GM12875 (cell line): ENCODE data around the gene ZDBF2.

Experiments used
- H3K4me3 ChIP-seq: one replicate; pipeline ENCODE4 v1.5.1; 2011; ENCODE audit warnings: low read depth, low read length, control low read depth
- TF ChIP-seq, protein P1 (sequence below): IDR thresholded peaks from 2 replicates; pipeline ENCODE4 v1.5.1; 2011; ENCODE audit warnings: low read depth, mild to moderate bottlenecking, control low read depth, inconsistent platforms, low read length, moderate library complexity, borderline replicate concordance; ENCODE audit not compliant: insufficient read depth

The ZDBF2 gene

GRCh38 chr2:206232287-206233035 is 42.0 kb upstream of the ZDBF2 start:
- TF ChIP-seq, protein P1, sequence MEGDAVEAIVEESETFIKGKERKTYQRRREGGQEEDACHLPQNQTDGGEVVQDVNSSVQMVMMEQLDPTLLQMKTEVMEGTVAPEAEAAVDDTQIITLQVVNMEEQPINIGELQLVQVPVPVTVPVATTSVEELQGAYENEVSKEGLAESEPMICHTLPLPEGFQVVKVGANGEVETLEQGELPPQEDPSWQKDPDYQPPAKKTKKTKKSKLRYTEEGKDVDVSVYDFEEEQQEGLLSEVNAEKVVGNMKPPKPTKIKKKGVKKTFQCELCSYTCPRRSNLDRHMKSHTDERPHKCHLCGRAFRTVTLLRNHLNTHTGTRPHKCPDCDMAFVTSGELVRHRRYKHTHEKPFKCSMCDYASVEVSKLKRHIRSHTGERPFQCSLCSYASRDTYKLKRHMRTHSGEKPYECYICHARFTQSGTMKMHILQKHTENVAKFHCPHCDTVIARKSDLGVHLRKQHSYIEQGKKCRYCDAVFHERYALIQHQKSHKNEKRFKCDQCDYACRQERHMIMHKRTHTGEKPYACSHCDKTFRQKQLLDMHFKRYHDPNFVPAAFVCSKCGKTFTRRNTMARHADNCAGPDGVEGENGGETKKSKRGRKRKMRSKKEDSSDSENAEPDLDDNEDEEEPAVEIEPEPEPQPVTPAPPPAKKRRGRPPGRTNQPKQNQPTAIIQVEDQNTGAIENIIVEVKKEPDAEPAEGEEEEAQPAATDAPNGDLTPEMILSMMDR: no peak
- no peak overlapping the region for H3K4me3 ChIP-seq

- TF ChIP-seq, protein P1: no peak
- H3K4me3 ChIP-seq: no peak overlapping the region
Measured at GRCh38 chr2:206239157-206239556, 35.3 kb upstream of the ZDBF2 start.

DNA sequence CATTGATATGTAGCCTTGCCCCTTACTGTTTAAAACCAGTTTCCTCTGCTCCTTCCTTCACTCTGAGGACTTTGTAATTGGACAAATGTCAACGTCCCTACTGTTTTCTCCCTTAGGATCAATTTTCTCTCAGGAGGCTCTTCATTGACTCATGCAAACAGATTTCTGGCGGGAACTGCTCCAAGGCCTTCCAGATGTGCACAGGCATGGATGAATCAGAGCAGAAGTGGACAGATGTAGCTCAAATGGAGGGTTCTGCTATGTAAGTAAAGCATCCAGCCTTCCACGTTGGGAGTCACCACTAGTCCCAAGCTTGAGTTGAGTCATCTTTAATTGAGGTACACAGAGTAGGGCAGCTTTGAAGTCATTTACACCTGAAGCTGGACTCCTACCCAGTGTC is 34.1 kb upstream of the ZDBF2 start:
- H3K4me3 ChIP-seq: no peak overlapping the region
- TF ChIP-seq, protein P1: no peak

DNA sequence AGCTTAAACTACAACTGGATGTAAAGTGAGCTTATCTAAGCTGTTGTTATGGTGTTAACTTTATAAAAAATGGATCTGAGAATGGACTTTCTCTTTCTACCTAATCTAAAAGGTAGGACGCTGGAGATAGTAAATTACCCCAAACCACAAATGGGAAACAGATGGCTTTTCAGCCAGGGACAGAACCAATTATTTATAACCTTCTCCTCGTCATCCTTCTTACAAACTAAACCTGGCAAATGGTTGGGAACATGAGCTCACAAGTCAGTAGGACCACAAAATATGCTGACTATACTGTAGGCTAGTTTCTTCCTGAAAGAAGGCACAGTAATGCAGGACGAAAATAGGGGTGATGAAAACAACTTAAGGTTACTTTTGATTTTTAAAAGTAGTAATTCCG is 32.7 kb upstream of the ZDBF2 start:
- H3K4me3 ChIP-seq: no peak overlapping the region
- TF ChIP-seq, protein P1: no peak

- TF ChIP-seq, protein P1: no peak
- H3K4me3 ChIP-seq: no peak overlapping the region
Measured at GRCh38 chr2:206245265-206245672, 29.2 kb upstream of the ZDBF2 start.

GRCh38 chr2:206250041-206250897 is 24.2 kb upstream of the ZDBF2 start:
- TF ChIP-seq, protein P1: peak; percentile 43; the same call in 1 of the 2 replicates
- H3K4me3 ChIP-seq: peak overlapping the region; percentile 36
